Endothelial cell of coronary artery (primary cell): ENCODE results near the gene LMNB1. TPM values are rescaled to one million over a fixed set of nuclear protein-coding genes. Genes with fewer than 3 reads are reported as not detected.

Source experiments
- total RNA-seq: library from RNA; depleted of rRNA; stranded (reverse); fragments of >200 nt; gene quantifications from 2 replicates; pipeline ENCODE4 v1.2.3, GENCODE V29; 2014

LMNB1 gene, protein sequence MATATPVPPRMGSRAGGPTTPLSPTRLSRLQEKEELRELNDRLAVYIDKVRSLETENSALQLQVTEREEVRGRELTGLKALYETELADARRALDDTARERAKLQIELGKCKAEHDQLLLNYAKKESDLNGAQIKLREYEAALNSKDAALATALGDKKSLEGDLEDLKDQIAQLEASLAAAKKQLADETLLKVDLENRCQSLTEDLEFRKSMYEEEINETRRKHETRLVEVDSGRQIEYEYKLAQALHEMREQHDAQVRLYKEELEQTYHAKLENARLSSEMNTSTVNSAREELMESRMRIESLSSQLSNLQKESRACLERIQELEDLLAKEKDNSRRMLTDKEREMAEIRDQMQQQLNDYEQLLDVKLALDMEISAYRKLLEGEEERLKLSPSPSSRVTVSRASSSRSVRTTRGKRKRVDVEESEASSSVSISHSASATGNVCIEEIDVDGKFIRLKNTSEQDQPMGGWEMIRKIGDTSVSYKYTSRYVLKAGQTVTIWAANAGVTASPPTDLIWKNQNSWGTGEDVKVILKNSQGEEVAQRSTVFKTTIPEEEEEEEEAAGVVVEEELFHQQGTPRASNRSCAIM
- total RNA-seq = 50.4 and 89.3 TPM in 2 replicates

DNA sequence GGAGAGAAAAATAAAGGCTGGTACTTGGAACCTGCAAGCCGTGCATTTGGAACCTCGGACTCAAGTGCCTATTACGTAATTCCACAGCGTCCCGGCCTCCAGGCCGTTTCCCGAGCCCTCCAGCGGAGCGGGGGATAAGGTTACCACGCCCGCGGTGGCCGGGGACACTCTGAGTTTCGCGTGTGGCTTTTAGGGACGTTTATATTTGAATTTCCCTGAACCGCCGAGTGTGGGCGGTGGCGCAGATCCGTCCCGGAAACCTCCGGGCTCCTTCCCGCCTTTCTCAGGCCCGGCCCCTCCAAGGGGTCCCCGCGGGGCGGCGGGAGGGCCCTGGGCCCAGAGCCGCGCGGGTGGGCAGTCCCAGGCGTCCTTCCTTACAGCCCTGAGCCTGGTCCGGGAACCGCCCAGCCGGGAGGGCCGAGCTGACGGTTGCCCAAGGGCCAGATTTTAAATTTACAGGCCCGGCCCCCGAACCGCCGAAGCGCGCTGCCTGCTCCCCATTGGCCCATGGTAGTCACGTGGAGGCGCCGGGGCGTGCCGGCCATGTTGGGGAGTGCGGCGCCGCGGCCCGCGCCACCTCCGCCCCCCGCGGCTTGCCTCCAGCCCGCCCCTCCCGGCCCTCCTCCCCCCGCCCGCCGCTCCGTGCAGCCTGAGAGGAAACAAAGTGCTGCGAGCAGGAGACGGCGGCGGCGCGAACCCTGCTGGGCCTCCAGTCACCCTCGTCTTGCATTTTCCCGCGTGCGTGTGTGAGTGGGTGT is at the start of gene LMNB1:
Gene LMNB1, plus strand, starts transcription at position 638 of the 758 bp plus-strand sequence. CDS start 373 bp downstream, outside the sequence.

Other genes with a start within 250 kb of the LMNB1 start
- 35.5 and 39.6 TPM in 2 replicates for gene ALDH7A1, start 181.9 kb upstream of the LMNB1 start, total RNA-seq
- 51.5 and 59.3 TPM in 2 replicates for gene PHAX, start 176.2 kb upstream of the LMNB1 start, total RNA-seq